NCI-H82 treated with DMSO at 0.1 percent for 48 hours (cell line): Measurements from ENCODE around the gene DLX5.

Experiments used
- DNase-seq: peaks from one replicate; lab custom pipeline; 2025; ENCODE audit not compliant: unreplicated experiment; lab: John Stamatoyannopoulos, UW

DLX5 gene

DNA sequence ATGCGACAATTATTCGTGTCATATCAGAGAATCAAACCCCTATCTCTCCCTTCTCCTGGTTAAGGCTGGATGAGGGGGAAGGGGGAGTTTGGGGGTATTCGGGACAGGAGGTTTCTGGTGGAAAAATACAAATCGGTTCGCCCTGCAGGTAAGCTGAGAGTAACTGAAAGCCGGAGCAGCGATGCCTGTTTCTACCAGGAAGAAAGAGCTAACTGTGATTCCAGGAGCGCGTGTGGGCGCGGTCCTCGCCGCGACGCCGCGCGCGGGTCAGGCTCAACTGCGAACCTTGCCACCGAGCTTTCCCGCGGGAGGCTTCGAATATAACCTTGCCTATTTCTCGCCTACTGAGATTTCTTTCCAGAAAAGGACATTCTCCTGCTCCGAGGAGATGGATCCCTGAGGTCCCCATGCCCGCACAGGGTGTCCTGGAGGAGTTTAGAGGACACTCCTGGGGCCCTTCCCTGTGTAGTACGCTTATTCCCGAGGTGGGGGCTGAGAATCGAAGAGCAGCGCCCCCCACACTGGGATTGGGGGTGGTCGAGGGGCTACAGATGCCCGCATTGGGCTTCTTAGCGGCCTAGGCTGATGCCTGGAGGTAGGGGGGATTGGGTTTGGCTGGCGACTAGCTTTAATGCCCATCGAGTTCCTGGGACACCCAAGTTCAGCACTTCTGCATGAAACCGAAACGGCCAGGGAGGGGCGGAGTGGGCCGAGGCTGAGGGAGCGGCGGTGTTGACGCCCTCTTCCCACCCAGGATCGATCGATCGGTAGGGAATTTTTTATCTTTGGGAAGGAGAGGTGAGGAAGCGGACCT, 32.2 kb downstream of the DLX5 start:
- no peak for DNase-seq

GRCh38 chr7:96991546-96992191, 33.0 kb downstream of the DLX5 start:
- no peak for DNase-seq

DNA sequence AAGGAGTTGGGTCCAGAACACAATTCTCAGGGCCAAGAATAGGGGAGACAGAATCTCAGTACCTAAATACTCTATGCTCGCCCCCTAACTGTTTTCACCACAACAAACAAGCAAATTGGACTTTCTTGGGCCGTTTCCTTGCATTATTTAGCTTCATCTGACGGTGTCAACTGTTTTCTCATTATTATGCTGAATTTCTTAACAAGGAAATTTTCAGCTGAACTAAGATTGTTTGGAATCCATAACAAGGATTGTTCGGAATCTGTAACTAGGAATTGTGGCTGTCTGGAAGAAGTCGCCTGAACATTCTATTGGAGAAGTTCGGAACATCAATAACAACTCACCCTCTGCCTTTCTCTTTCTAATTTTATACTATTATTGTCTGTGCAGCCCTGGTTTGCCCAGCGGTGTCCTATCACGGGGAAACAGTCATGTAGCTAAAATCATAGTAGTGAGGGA, 34.7 kb downstream of the DLX5 start:
- DNase-seq: no peak

DNA sequence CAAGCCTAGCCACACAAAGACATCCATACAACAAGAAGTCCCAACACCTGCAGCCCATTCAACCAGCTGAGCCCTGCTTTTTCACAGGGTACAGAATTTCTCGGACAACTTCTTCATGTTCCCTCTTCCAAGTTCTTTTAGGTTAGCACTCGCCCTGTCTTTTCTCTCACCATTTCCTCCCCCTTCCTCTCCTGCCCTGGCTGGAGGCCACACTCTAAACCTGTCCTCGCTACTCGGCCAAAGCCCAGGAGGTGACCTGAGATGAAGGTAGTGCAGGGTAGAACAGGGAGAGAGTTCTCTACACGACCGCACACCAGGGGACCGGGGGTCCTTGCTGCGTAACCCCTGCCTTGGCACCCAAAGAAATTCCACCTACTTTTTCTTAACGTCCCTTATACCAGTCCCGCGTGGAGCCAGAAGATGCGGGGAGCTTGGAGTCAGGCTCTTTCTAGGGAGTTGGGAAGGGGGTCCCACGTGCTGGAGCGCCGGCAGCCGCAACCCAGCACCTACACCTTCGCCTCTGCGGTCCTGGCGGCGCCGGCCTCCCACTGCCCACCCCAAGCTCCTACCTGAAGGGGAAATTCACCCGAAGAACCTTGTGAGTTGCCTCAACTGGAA, 35.3 kb downstream of the DLX5 start:
- DNase-seq: no peak

DNA sequence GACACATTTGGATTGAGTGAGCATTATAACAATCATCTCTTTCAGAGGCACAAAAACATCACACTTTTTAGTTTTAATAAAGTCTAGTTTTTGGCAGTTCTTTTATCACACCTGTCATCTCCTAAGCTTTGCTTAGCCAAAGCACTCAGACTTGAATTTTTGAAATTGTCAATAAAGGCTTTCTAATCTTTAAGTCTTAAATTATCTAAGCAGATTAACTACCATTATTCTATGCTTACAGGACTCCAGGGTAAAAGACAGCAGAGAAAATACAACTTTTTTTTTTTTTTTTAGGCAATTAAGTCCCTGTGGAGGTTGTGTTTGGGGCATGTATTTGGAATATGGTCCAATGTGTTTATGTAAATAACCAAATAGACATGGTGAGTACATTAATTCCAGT, 36.9 kb downstream of the DLX5 start:
- DNase-seq: peak; percentile 50

DNA sequence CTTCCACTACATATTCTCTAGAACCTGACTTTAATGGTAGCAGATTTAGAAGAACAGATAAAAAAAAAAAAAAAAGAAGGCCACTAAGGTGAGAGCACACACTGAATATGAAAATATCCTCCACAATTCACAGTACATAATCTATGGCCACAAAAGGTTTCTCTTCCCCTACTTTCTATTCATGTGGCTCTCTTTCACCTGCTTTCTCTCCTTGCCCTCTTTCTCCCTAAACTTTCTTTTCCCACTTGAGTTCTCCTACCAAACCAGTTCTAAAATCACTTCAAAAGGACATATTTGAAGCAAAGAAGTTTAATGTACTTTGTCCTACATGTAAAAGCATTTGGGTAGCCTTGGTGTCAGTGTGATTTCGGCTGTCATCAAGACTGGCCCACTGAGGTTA, 37.7 kb downstream of the DLX5 start:
- DNase-seq: no peak

GRCh38 chr7:96985992-96986391, 38.6 kb downstream of the DLX5 start:
- DNase-seq: no peak

DNA sequence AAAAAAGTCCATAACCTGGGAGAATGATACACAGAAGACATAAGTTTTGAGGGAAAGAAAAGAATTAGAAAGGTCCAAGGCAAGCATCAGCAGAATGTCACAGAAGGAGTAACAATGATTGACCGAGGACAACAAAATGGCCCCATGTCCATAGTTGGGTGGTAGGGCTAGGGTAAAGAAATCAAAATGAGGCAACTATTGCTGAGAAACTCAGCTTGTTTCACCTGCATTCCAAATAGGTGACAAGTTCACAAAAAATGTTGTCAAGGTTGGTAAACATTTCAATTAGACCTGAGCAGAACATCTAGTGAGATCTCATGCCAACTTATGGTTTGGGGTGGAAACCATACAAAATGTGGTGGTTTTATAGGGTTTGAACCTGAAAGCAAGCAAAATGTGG, 42.0 kb downstream of the DLX5 start:
- no peak for DNase-seq

- no peak for DNase-seq
These were observed 44.9 kb downstream of the DLX5 start for GRCh38 chr7:96979551-96980276.

- no peak for DNase-seq
These were observed 47.2 kb downstream of the DLX5 start for GRCh38 chr7:96977445-96977844.

GRCh38 chr7:96976106-96976505, 48.5 kb downstream of the DLX5 start:
- no peak for DNase-seq

- DNase-seq: no peak
These were observed 50.6 kb downstream of the DLX5 start for GRCh38 chr7:96973986-96974385.

- DNase-seq: no peak
These were observed 53.9 kb downstream of the DLX5 start for GRCh38 chr7:96970739-96971138.
